GM20000 (cell line): Measurements from ENCODE around the gene PPBP.

ENCODE experiments used
- DNase-seq: peaks from one replicate; pipeline ENCODE4 v3.0.0; 2012; ENCODE audit warnings: low spot score
- TF ChIP-seq, protein P1 (sequence below): IDR thresholded peaks from 2 replicates; pipeline ENCODE4 v1.5.1; 2012; ENCODE audit warnings: mild to moderate bottlenecking, control low read depth; ENCODE audit errors: extremely low read depth, missing control alignments

Gene PPBP

GRCh38 chr4:73998040-73999011 is 10.3 kb upstream of the PPBP start, which contains the start of gene CXCL5:
Gene CXCL5 (minus strand): TSS chr4:73998677. CDS start chr4:73998581, 96 bp downstream.
- DNase-seq = no peak
- TF ChIP-seq, protein P1, sequence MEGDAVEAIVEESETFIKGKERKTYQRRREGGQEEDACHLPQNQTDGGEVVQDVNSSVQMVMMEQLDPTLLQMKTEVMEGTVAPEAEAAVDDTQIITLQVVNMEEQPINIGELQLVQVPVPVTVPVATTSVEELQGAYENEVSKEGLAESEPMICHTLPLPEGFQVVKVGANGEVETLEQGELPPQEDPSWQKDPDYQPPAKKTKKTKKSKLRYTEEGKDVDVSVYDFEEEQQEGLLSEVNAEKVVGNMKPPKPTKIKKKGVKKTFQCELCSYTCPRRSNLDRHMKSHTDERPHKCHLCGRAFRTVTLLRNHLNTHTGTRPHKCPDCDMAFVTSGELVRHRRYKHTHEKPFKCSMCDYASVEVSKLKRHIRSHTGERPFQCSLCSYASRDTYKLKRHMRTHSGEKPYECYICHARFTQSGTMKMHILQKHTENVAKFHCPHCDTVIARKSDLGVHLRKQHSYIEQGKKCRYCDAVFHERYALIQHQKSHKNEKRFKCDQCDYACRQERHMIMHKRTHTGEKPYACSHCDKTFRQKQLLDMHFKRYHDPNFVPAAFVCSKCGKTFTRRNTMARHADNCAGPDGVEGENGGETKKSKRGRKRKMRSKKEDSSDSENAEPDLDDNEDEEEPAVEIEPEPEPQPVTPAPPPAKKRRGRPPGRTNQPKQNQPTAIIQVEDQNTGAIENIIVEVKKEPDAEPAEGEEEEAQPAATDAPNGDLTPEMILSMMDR = no peak

GRCh38 chr4:73992050-73992449 is 4.1 kb upstream of the PPBP start:
- TF ChIP-seq, protein P1 = no peak
- no peak for DNase-seq

DNA sequence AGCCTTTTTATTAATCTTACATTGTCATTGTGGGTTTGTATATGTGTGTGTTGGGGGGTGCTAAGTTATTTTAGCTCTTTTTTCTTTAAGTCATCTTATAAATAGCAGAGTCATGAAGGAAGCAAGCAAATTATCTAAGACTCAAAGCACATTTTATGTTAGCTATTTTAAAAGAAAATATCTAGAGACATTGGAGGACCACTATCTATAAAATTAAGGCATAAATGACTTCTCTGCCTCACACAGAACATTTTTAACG is 3.7 kb upstream of the PPBP start:
- no peak for DNase-seq

GRCh38 chr4:73990988-73991741 is 3.2 kb upstream of the PPBP start:
- TF ChIP-seq, protein P1 = no peak
- DNase-seq = no peak

More for the DNA sequence above, 3.7 kb upstream of the PPBP start:
- TF ChIP-seq, protein P1 = no peak

GRCh38 chr4:73989928-73990327 is 1.9 kb upstream of the PPBP start:
- DNase-seq = no peak

GRCh38 chr4:73989031-73989430 is 1.0 kb upstream of the PPBP start:
- TF ChIP-seq, protein P1 = no peak
- DNase-seq = no peak

More at GRCh38 chr4:73989928-73990327, 1.9 kb upstream of the PPBP start:
- TF ChIP-seq, protein P1 = no peak

GRCh38 chr4:73985528-73985852 is 2.5 kb downstream of the PPBP start:
- TF ChIP-seq, protein P1 = no peak
- DNase-seq = no peak
